Activated naive CD8-positive, alpha-beta T cell treated with anti-CD3 and anti-CD28 coated beads, Interleukin-2, amount 50 U/mL, for 24 hours (primary cell): ENCODE data around the gene RPS6KA2.

Source experiments
- ATAC-seq: fragments of 150-1000 bp; cut with Tn5 transposase; one replicate; pipeline ENCODE4 v1.10.0; 2021
- DNase-seq: peaks from one replicate; pipeline ENCODE4 v3.0.0; 2021
- H3K27ac Mint-ChIP-seq: one replicate; pipeline ENCODE4 v1.8.0; 2021; ENCODE audit warnings: mild to moderate bottlenecking, mixed read lengths
- H3K27me3 Mint-ChIP-seq: one replicate; pipeline ENCODE4 v1.8.0; 2021; ENCODE audit warnings: mixed read lengths
- H3K36me3 Mint-ChIP-seq: one replicate; pipeline ENCODE4 v1.8.0; 2021; ENCODE audit warnings: low read depth, mixed read lengths
- H3K4me1 Mint-ChIP-seq: one replicate; pipeline ENCODE4 v1.8.0; 2021; ENCODE audit warnings: mixed read lengths
- H3K4me3 Mint-ChIP-seq: one replicate; pipeline ENCODE4 v1.8.0; 2021; ENCODE audit warnings: mild to moderate bottlenecking, moderate library complexity, mixed read lengths
- H3K9me3 Mint-ChIP-seq: one replicate; pipeline ENCODE4 v1.8.0; 2021; ENCODE audit warnings: mixed read lengths

The RPS6KA2 gene

GRCh38 chr6:166497087-166497899 lies 129.8 kb downstream of the RPS6KA2 start:
- Mint-ChIP-seq H3K9me3 (no peaks in the 10 kb centered on the region), H3K27ac (no peak overlapping the region), H3K4me3 (no peak overlapping the region), H3K4me1 (peaks cover 16% of the 10 kb centered on the region), H3K36me3 (no peaks in the 10 kb centered on the region), H3K27me3 (no peaks in the 10 kb centered on the region)
- no peak for DNase-seq
- no peak for ATAC-seq

GRCh38 chr6:166496460-166496859 lies 130.6 kb downstream of the RPS6KA2 start:
- no peak overlapping the region for H3K27ac Mint-ChIP-seq
- ATAC-seq = no peak
- no peak overlapping the region for H3K4me3 Mint-ChIP-seq

GRCh38 chr6:166495487-166496314 lies 131.3 kb downstream of the RPS6KA2 start:
- H3K9me3 Mint-ChIP-seq = no peaks in the 10 kb centered on the region
- no peaks in the 10 kb centered on the region for H3K27me3 Mint-ChIP-seq
- DNase-seq (no peak), ATAC-seq (no peak)
- no peak overlapping the region for H3K4me3 Mint-ChIP-seq
- peaks cover 16% of the 10 kb centered on the region for H3K4me1 Mint-ChIP-seq
- H3K36me3 Mint-ChIP-seq = no peaks in the 10 kb centered on the region
- no peak overlapping the region for H3K27ac Mint-ChIP-seq

More at GRCh38 chr6:166496460-166496859, 130.6 kb downstream of the RPS6KA2 start:
- H3K36me3 Mint-ChIP-seq = no peaks in the 10 kb centered on the region
- DNase-seq = no peak
- H3K27me3 Mint-ChIP-seq = no peaks in the 10 kb centered on the region
- peaks cover 16% of the 10 kb centered on the region for H3K4me1 Mint-ChIP-seq
- no peaks in the 10 kb centered on the region for H3K9me3 Mint-ChIP-seq

- Mint-ChIP-seq H3K27me3 (no peaks in the 10 kb centered on the region), H3K9me3 (no peaks in the 10 kb centered on the region), H3K4me3 (no peak overlapping the region), H3K36me3 (no peaks in the 10 kb centered on the region), H3K27ac (no peak overlapping the region), H3K4me1 (peaks cover 16% of the 10 kb centered on the region)
- DNase-seq (peak; percentile 28), ATAC-seq (peak; percentile 18)
Observed at GRCh38 chr6:166494757-166495486, 132.1 kb downstream of the RPS6KA2 start.

- no peak for DNase-seq
- H3K36me3 Mint-ChIP-seq = no peaks in the 10 kb centered on the region
- peaks cover 11% of the 10 kb centered on the region for H3K4me1 Mint-ChIP-seq
- no peaks in the 10 kb centered on the region for H3K27me3 Mint-ChIP-seq
- no peak for ATAC-seq
- no peak overlapping the region for H3K4me3 Mint-ChIP-seq
- no peaks in the 10 kb centered on the region for H3K9me3 Mint-ChIP-seq
- no peak overlapping the region for H3K27ac Mint-ChIP-seq
Observed at GRCh38 chr6:166494101-166494441, 133.0 kb downstream of the RPS6KA2 start.

- DNase-seq (no peak), ATAC-seq (no peak)
- Mint-ChIP-seq H3K4me3 (no peak overlapping the region), H3K9me3 (no peaks in the 10 kb centered on the region), H3K27ac (no peak overlapping the region), H3K27me3 (no peaks in the 10 kb centered on the region), H3K36me3 (no peaks in the 10 kb centered on the region), H3K4me1 (peaks cover 10% of the 10 kb centered on the region)
Observed at GRCh38 chr6:166493427-166494100, 133.5 kb downstream of the RPS6KA2 start.

GRCh38 chr6:166492092-166492741 lies 134.8 kb downstream of the RPS6KA2 start:
- ATAC-seq (no peak), DNase-seq (no peak)
- Mint-ChIP-seq H3K9me3 (peaks cover 11% of the 10 kb centered on the region), H3K27ac (no peak overlapping the region), H3K36me3 (peaks cover 9% of the 10 kb centered on the region), H3K27me3 (no peaks in the 10 kb centered on the region), H3K4me1 (peaks cover 24% of the 10 kb centered on the region), H3K4me3 (no peak overlapping the region)

- Mint-ChIP-seq H3K4me1 (peaks cover 26% of the 10 kb centered on the region), H3K27me3 (no peaks in the 10 kb centered on the region), H3K9me3 (peaks cover 12% of the 10 kb centered on the region), H3K4me3 (no peak overlapping the region), H3K27ac (no peak overlapping the region), H3K36me3 (peaks cover 10% of the 10 kb centered on the region)
- no peak for DNase-seq
- ATAC-seq = no peak
Observed at GRCh38 chr6:166490671-166491500, 136.2 kb downstream of the RPS6KA2 start.

GRCh38 chr6:166489301-166490155 lies 137.5 kb downstream of the RPS6KA2 start:
- H3K27me3 Mint-ChIP-seq = no peaks in the 10 kb centered on the region
- H3K27ac Mint-ChIP-seq = peak overlapping the region; percentile 25
- peaks cover 12% of the 10 kb centered on the region for H3K9me3 Mint-ChIP-seq
- peaks cover 19% of the 10 kb centered on the region for H3K4me1 Mint-ChIP-seq
- DNase-seq (no peak), ATAC-seq (no peak)
- peaks cover 10% of the 10 kb centered on the region for H3K36me3 Mint-ChIP-seq
- no peak overlapping the region for H3K4me3 Mint-ChIP-seq

- peaks cover 12% of the 10 kb centered on the region for H3K9me3 Mint-ChIP-seq
- no peak for ATAC-seq
- H3K4me3 Mint-ChIP-seq = peak overlapping the region; percentile 66
- DNase-seq = no peak
- H3K36me3 Mint-ChIP-seq = peaks cover 10% of the 10 kb centered on the region
- peaks cover 18% of the 10 kb centered on the region for H3K4me1 Mint-ChIP-seq
- H3K27me3 Mint-ChIP-seq = no peaks in the 10 kb centered on the region
- H3K27ac Mint-ChIP-seq = peak overlapping the region; percentile 93
Observed at GRCh38 chr6:166488701-166489100, 138.3 kb downstream of the RPS6KA2 start.

GRCh38 chr6:166488076-166488685 lies 138.9 kb downstream of the RPS6KA2 start:
- Mint-ChIP-seq H3K4me3 (peak overlapping the region; percentile 66), H3K27ac (peak overlapping the region; percentile 93), H3K36me3 (peaks cover 10% of the 10 kb centered on the region), H3K9me3 (peaks cover 12% of the 10 kb centered on the region), H3K4me1 (peaks cover 18% of the 10 kb centered on the region), H3K27me3 (no peaks in the 10 kb centered on the region)
- peak; percentile 67 for DNase-seq
- ATAC-seq = peak; percentile 92

GRCh38 chr6:166487148-166487547 lies 139.9 kb downstream of the RPS6KA2 start:
- Mint-ChIP-seq H3K27me3 (no peaks in the 10 kb centered on the region), H3K4me1 (peaks cover 18% of the 10 kb centered on the region), H3K4me3 (peak overlapping the region; percentile 66), H3K9me3 (peaks cover 12% of the 10 kb centered on the region), H3K27ac (peak overlapping the region; percentile 93), H3K36me3 (peaks cover 10% of the 10 kb centered on the region)
- ATAC-seq = no peak
- DNase-seq = no peak
